Diencephalon (tissue), 1 donor: ENCODE results near the gene ATP6AP1. TPM values are rescaled to one million over a fixed set of nuclear protein-coding genes. Genes with fewer than 3 reads are reported as not detected.

Experiments
- small RNA-seq: library from RNA; depleted of rRNA; stranded (forward); fragments of <200 nt; gene quantifications from one replicate; pipeline ENCODE3, GENCODE V24; 2014
- total RNA-seq: library from RNA; depleted of rRNA; stranded (reverse); fragments of >200 nt; gene quantifications from one replicate; pipeline ENCODE4 v1.2.3, GENCODE V29; 2014

The ATP6AP1 gene
- 83.0 TPM for total RNA-seq

GRCh38 chrX:154428176-154429171 lies at the start of gene ATP6AP1:
Gene ATP6AP1 (plus strand): TSS chrX:154428677. CDS start chrX:154428693, 16 bp downstream.

GRCh38 chrX:154378799-154379568 lies 49.5 kb upstream of the ATP6AP1 start, which contains the start of gene EMD:
Gene EMD (plus strand): TSS chrX:154379295. CDS start chrX:154379485, 190 bp downstream.

GRCh38 chrX:154397888-154398667 lies 30.4 kb upstream of the ATP6AP1 start, which contains the start of gene RPL10:
Gene RPL10 (plus strand): TSS chrX:154398377. CDS start chrX:154398520, 143 bp downstream.

GRCh38 chrX:154409222-154409871 lies 19.1 kb upstream of the ATP6AP1 start, which contains the start of gene DNASE1L1:
Gene DNASE1L1 (minus strand): TSS chrX:154409254. CDS start chrX:154405568, 3,686 bp downstream.

GRCh38 chrX:154436983-154437752 lies 8.7 kb downstream of the ATP6AP1 start, which contains the start of gene GDI1:
Gene GDI1 (plus strand): TSS chrX:154437154. CDS start chrX:154437255, 101 bp downstream.

GRCh38 chrX:154443992-154444754 lies 15.7 kb downstream of the ATP6AP1 start, which contains the start of gene FAM50A:
Gene FAM50A (plus strand): TSS chrX:154444141. CDS start chrX:154444236, 95 bp downstream.

GRCh38 chrX:154458116-154458953 lies 29.9 kb downstream of the ATP6AP1 start, which contains the start of gene PLXNA3:
Gene PLXNA3 (plus strand): TSS chrX:154458281. CDS start chrX:154460184, 1,903 bp downstream.

GRCh38 chrX:154478728-154479622 lies 50.5 kb downstream of the ATP6AP1 start, which contains the start of gene LAGE3:
Gene LAGE3 (minus strand): TSS chrX:154479281. CDS start chrX:154478915, 366 bp downstream.

Small RNA genes within 50 kb of the gene (small RNA-seq; reads per million reads assigned to genes)
- 0.10 reads per million for gene MIR6858
- gene SNORA70 = not detected

Other genes with a start within 250 kb of the ATP6AP1 start
- not detected for gene OPN1MW, start 246.1 kb upstream of the ATP6AP1 start, total RNA-seq
- not detected for gene OPN1MW2, start 208.9 kb upstream of the ATP6AP1 start, total RNA-seq
- gene OPN1MW3, start 171.1 kb upstream of the ATP6AP1 start, total RNA-seq = not detected
- not detected for gene TEX28, start 133.6 kb upstream of the ATP6AP1 start, total RNA-seq
- gene TKTL1, start 132.9 kb upstream of the ATP6AP1 start, total RNA-seq = 0.69 TPM
- gene FLNA, start 54.0 kb upstream of the ATP6AP1 start, total RNA-seq = 93.4 TPM
- gene EMD, start 49.4 kb upstream of the ATP6AP1 start, total RNA-seq = 35.8 TPM
- gene RPL10, start 30.3 kb upstream of the ATP6AP1 start, total RNA-seq = 1,254 TPM
- 10.6 TPM for gene DNASE1L1, start 19.4 kb upstream of the ATP6AP1 start, total RNA-seq
- 12.0 TPM for gene TAFAZZIN, start 17.1 kb upstream of the ATP6AP1 start, total RNA-seq
- 289 TPM for gene GDI1, start 8.5 kb downstream of the ATP6AP1 start, total RNA-seq
- 26.1 TPM for gene FAM50A, start 15.5 kb downstream of the ATP6AP1 start, total RNA-seq
- gene PLXNA3, start 29.6 kb downstream of the ATP6AP1 start, total RNA-seq = 20.5 TPM
- 16.1 TPM for gene LAGE3, start 50.6 kb downstream of the ATP6AP1 start, total RNA-seq
- gene UBL4A, start 57.9 kb downstream of the ATP6AP1 start, total RNA-seq = 35.1 TPM
- 3.5 TPM for gene SLC10A3, start 62.0 kb downstream of the ATP6AP1 start, total RNA-seq
- 15.0 TPM for gene FAM3A, start 87.6 kb downstream of the ATP6AP1 start, total RNA-seq
- gene G6PD, start 118.2 kb downstream of the ATP6AP1 start, total RNA-seq = 17.3 TPM
- 6.0 TPM for gene IKBKG, start 118.9 kb downstream of the ATP6AP1 start, total RNA-seq
- gene CTAG1A, start 156.5 kb downstream of the ATP6AP1 start, total RNA-seq = not detected
- gene CTAG1B, start 190.6 kb downstream of the ATP6AP1 start, total RNA-seq = not detected
- not detected for gene CTAG2, start 224.9 kb downstream of the ATP6AP1 start, total RNA-seq